HG03378 (cell line): Measurements from ENCODE around the gene PITPNM3.
"Not testable (repeated sequence)": the region's sequence is repeated elsewhere in the genome, so short reads cannot be mapped to it uniquely, and the experiment has no call there.

Source experiments
- ATAC-seq: cut with Tn5 transposase; IDR thresholded peaks from one replicate; pipeline ENCODE4 v1.9.1; 2021; ENCODE audit warnings: mild to moderate bottlenecking, moderate library complexity; ENCODE audit not compliant: unreplicated experiment

Gene PITPNM3

GRCh38 chr17:6575596-6575988 is 19.2 kb upstream of the PITPNM3 start:
- ATAC-seq = no peak

GRCh38 chr17:6574687-6575595 is 18.6 kb upstream of the PITPNM3 start:
- ATAC-seq = no peak

GRCh38 chr17:6573982-6574686 is 17.8 kb upstream of the PITPNM3 start:
- ATAC-seq = no peak

- ATAC-seq = not testable (repeated sequence)
Observed at GRCh38 chr17:6573495-6573894, 17.1 kb upstream of the PITPNM3 start.

GRCh38 chr17:6572972-6573370 is 16.6 kb upstream of the PITPNM3 start:
- no peak for ATAC-seq

GRCh38 chr17:6571452-6571781 is 15.1 kb upstream of the PITPNM3 start:
- no peak for ATAC-seq

GRCh38 chr17:6570731-6571451 is 14.5 kb upstream of the PITPNM3 start:
- no peak for ATAC-seq

GRCh38 chr17:6569370-6570285 is 13.3 kb upstream of the PITPNM3 start:
- no peak for ATAC-seq

- no peak for ATAC-seq
Observed at GRCh38 chr17:6568184-6568758, 11.9 kb upstream of the PITPNM3 start.

GRCh38 chr17:6567528-6568183 is 11.3 kb upstream of the PITPNM3 start:
- no peak for ATAC-seq

GRCh38 chr17:6561446-6561845 is 5.1 kb upstream of the PITPNM3 start:
- no peak for ATAC-seq

GRCh38 chr17:6560496-6560895 is 4.1 kb upstream of the PITPNM3 start:
- ATAC-seq = no peak

- ATAC-seq = no peak
Observed at GRCh38 chr17:6559753-6560215, 3.4 kb upstream of the PITPNM3 start.

GRCh38 chr17:6558932-6559752 is 2.8 kb upstream of the PITPNM3 start:
- ATAC-seq = no peak

- no peak for ATAC-seq
Observed at GRCh38 chr17:6558276-6558675, 1.9 kb upstream of the PITPNM3 start.

- no peak for ATAC-seq
Observed at GRCh38 chr17:6557040-6557438, 684 bp upstream of the PITPNM3 start.

- ATAC-seq = no peak
Observed at GRCh38 chr17:6555331-6556120, 829 bp downstream of the PITPNM3 start.

GRCh38 chr17:6554871-6555330 is 1.5 kb downstream of the PITPNM3 start:
- no peak for ATAC-seq
